HepG2 (cell line): ENCODE measurements around the gene CRHR1. TPM values are rescaled to one million over a fixed set of nuclear protein-coding genes. Genes with fewer than 3 reads are reported as not detected.

ENCODE experiments used
- ATAC-seq: fragments of 200-7000 bp; cut with Tn5 transposase; 3 replicates; pipeline ENCODE4 v1.9.1; 2020; ENCODE audit warnings: mild to moderate bottlenecking, moderate library complexity
- BruUV-seq: library from RNA; stranded (reverse); fragments of 400-500 nt; replicated peaks from 2 replicates; lab custom pipeline; 2021; lab: Mats Ljungman, UMichigan
- CTCF ChIA-PET: fragments of 300-600 bp; formaldehyde crosslinking; extraction: SDS; loops from one replicate; lab custom pipeline; 2021; ENCODE audit warnings: low total read pairs, inconsistent platforms, low intra/inter-chr PET ratio; lab: Yijun Ruan, JAX
- POLR2A ChIA-PET: fragments of 350-600 bp; sonication (Branson Sonifier 250); formaldehyde crosslinking; loops from one replicate; lab custom pipeline; 2020; ENCODE audit warnings: antibody characterized with exemption, inconsistent platforms; lab: Yijun Ruan, JAX
- DNase-seq: peaks from one replicate; pipeline ENCODE4 v3.0.0-alpha.2; 2015; ENCODE audit warnings: low spot score
- FAIRE-seq: peaks from 3 replicates; lab custom pipeline; 2011; peaks lifted over from hg19 to GRCh38; lab: Jason Lieb, UNC
- H2AFZ ChIP-seq: one replicate; pipeline ENCODE4 v1.6.1; 2011; ENCODE audit warnings: low read length, inconsistent platforms
- H3K27ac ChIP-seq: fragments of 300-600 bp; 3 replicates; pipeline ENCODE4 v1.8.0; 2011; ENCODE audit warnings: mixed run types, mild to moderate bottlenecking, mixed read lengths, low read length, inconsistent platforms; ENCODE audit not compliant: insufficient read depth; ENCODE audit errors: extremely low read length
- H3K27me3 ChIP-seq, 2 experiments: fragments of 200-600 bp in 1 of 2; 2 replicates in 1 of 2; 3 replicates in 1 of 2; pipeline versions ENCODE4 v1.6.0 to v1.8.0; 2011; ENCODE audit warnings: low read length in 2 of 2, mild to moderate bottlenecking in 2 of 2, moderate library complexity in 2 of 2, inconsistent platforms in 1 of 2; ENCODE audit not compliant: insufficient read depth in 2 of 2, control insufficient read depth in 1 of 2
- H3K36me3 ChIP-seq, 2 experiments: fragments of 200-600 bp in 1 of 2; replicated peaks in 1 of 2; 2 replicates in 1 of 2; 3 replicates in 1 of 2; pipeline versions ENCODE4 v1.5.1 to v1.8.0; 2011; ENCODE audit warnings: low read length in 2 of 2, inconsistent platforms in 1 of 2; ENCODE audit not compliant: insufficient read depth in 2 of 2, control insufficient read depth in 1 of 2
- H3K4me1 ChIP-seq: 2 replicates; pipeline ENCODE4 v1.5.1; 2012; ENCODE audit warnings: low read length, inconsistent platforms; ENCODE audit not compliant: insufficient read depth
- H3K4me2 ChIP-seq: 2 replicates; pipeline ENCODE4 v1.6.0; 2011; ENCODE audit warnings: low read depth, low read length, inconsistent platforms
- H3K4me3 ChIP-seq, 3 experiments: fragments of 200-600 bp in 1 of 3; sonication (generic), shearing (Covaris generic) in 1 of 3; replicated peaks in 1 of 3; 2 replicates each; pipeline ENCODE4 v1.5.1; 2011 to 2016; ENCODE audit warnings: low read length in 3 of 3, inconsistent platforms in 2 of 3, low read depth in 2 of 3, mild to moderate bottlenecking in 2 of 3, control low read depth in 1 of 3, mixed read lengths in 1 of 3; ENCODE audit not compliant: insufficient read depth in 1 of 3
- H3K79me2 ChIP-seq: one replicate; pipeline ENCODE4 v1.6.1; 2011; ENCODE audit warnings: low read length, inconsistent platforms; ENCODE audit not compliant: insufficient read depth
- H3K9ac ChIP-seq: 2 replicates; pipeline ENCODE4 v1.6.0; 2011; ENCODE audit warnings: mild to moderate bottlenecking, low read depth, low read length, inconsistent platforms; ENCODE audit not compliant: insufficient read depth
- H3K9me3 ChIP-seq: 2 replicates; pipeline ENCODE4 v1.5.1; 2012; ENCODE audit warnings: mild to moderate bottlenecking, low read length
- H4K20me1 ChIP-seq: 2 replicates; pipeline ENCODE4 v1.6.0; 2011; ENCODE audit warnings: inconsistent platforms, mild to moderate bottlenecking, low read length, moderate library complexity; ENCODE audit not compliant: insufficient read depth
- ARHGAP35 ChIP-seq: sonication (generic); formaldehyde crosslinking; IDR thresholded peaks from 2 replicates; pipeline ENCODE4 v1.9.0; 2022; ENCODE audit warnings: mild to moderate bottlenecking, inconsistent platforms, moderate library complexity, missing genetic modification reagents, borderline replicate concordance
- ATF4 ChIP-seq, 2 experiments: fragments of 450-650 bp in 1 of 2; sonication (generic) in 1 of 2; formaldehyde crosslinking; IDR thresholded peaks; 2 replicates each; pipeline versions ENCODE4 v1.5.0 to v1.8.0; 2020 to 2022; ENCODE audit warnings: mild to moderate bottlenecking in 1 of 2, missing genetic modification reagents in 1 of 2
- DMTF1 ChIP-seq: sonication (generic); formaldehyde crosslinking; IDR thresholded peaks from 2 replicates; pipeline ENCODE4 v1.4.0; 2020; ENCODE audit warnings: mild to moderate bottlenecking, missing genetic modification reagents
- IKZF1 ChIP-seq: fragments of 450-650 bp; IDR thresholded peaks from 2 replicates; pipeline ENCODE4 v1.7.1; 2016
- JUNB ChIP-seq: sonication (generic); formaldehyde crosslinking; IDR thresholded peaks from 2 replicates; pipeline ENCODE4 v1.8.0; 2022; ENCODE audit warnings: missing genetic modification reagents, mild to moderate bottlenecking, borderline replicate concordance
- MXD1 ChIP-seq: sonication (generic); formaldehyde crosslinking; IDR thresholded peaks from 2 replicates; pipeline ENCODE4 v1.4.0; 2020; ENCODE audit warnings: mild to moderate bottlenecking, missing genetic modification reagents
- NPAS2 ChIP-seq: sonication (generic); formaldehyde crosslinking; IDR thresholded peaks from 2 replicates; pipeline ENCODE4 v1.8.0; 2022; ENCODE audit warnings: mild to moderate bottlenecking, missing genetic modification reagents, borderline replicate concordance
- NR2C2 ChIP-seq: sonication (generic); formaldehyde crosslinking; IDR thresholded peaks from 2 replicates; pipeline ENCODE4 v1.4.0; 2020; ENCODE audit warnings: missing genetic modification reagents, mild to moderate bottlenecking, moderate library complexity, borderline replicate concordance
- SMAD9 ChIP-seq: sonication (generic); formaldehyde crosslinking; IDR thresholded peaks from 2 replicates; pipeline ENCODE4 v1.5.1; 2020; ENCODE audit warnings: mild to moderate bottlenecking, missing genetic modification reagents
- ZNF33A ChIP-seq: sonication (generic); formaldehyde crosslinking; IDR thresholded peaks from 2 replicates; pipeline ENCODE4 v1.5.1; 2020; ENCODE audit warnings: missing genetic modification reagents, mild to moderate bottlenecking, moderate library complexity, borderline replicate concordance
- ZNF564 ChIP-seq: sonication (generic); formaldehyde crosslinking; IDR thresholded peaks from 2 replicates; pipeline ENCODE4 v1.8.1; 2023; ENCODE audit warnings: mild to moderate bottlenecking, missing genetic modification reagents
- ZNF597 ChIP-seq: sonication (generic); formaldehyde crosslinking; IDR thresholded peaks from 2 replicates; pipeline ENCODE4 v1.5.0; 2020; ENCODE audit warnings: missing genetic modification reagents
- ZNF770 ChIP-seq: sonication (generic); formaldehyde crosslinking; IDR thresholded peaks from 2 replicates; pipeline ENCODE4 v1.5.0; 2020; ENCODE audit warnings: mild to moderate bottlenecking, missing genetic modification reagents
- ZNF788 ChIP-seq: sonication (generic); formaldehyde crosslinking; IDR thresholded peaks from 2 replicates; pipeline ENCODE4 v1.5.0; 2020; ENCODE audit warnings: mild to moderate bottlenecking, missing genetic modification reagents, borderline replicate concordance
- WGBS: methylation state at CpG from one replicate; pipeline ENCODE4 v1.1.6; 2017; ENCODE audit warnings: low lambda C conversion rate; 5-methylcytosine and 5-hydroxymethylcytosine counted together
- in situ Hi-C: cut with HindIII; loops from 2 replicates; pipeline ENCODE4 v1.10.0; 2017; ENCODE audit warnings: low pct_unique_long_range_greater_than_20kb; ENCODE audit not compliant: extremely low pct_ligation_motif_present
- intact Hi-C: fragments of 100-400 bp; cut with micrococcal nuclease; formaldehyde crosslinking; loops from one replicate; pipeline ENCODE4 v1.10.0; 2022; ENCODE audit not compliant: unreplicated experiment
- polyA plus RNA-seq, 8 experiments: library from polyadenylated mRNA; depleted of rRNA in 3 of 8; stranded (reverse) in 7 of 8; unstranded in 1 of 8; fragments of >200 nt; fragmentation: Illumina TruSeq in 4 of 8; extraction: Trizol in 4 of 8; gene quantifications; 2 replicates each; pipeline versions ENCODE4 v1.2.1 to v1.2.3, GENCODE V29; 2011 to 2016; ENCODE audit warnings: low read depth in 4 of 8, missing spikeins in 1 of 8, mixed read lengths in 1 of 8; ENCODE audit not compliant: insufficient read depth in 1 of 8
- total RNA-seq, 5 experiments: library from RNA; depleted of rRNA; stranded (reverse); fragments of >200 nt; fragmentation: Illumina TruSeq; extraction: Trizol; gene quantifications; 2 replicates each; pipeline ENCODE4 v1.2.3, GENCODE V29; 2016; ENCODE audit warnings: low read depth in 1 of 5

The CRHR1 gene
- total and polyA plus RNA-seq, 2 of the 13 experiments (the other 11 are each of a cell fraction or from before 2014, with no cell fraction given) = not detected

GRCh38 chr17:45846223-45846622 lies 62.1 kb downstream of the CRHR1 start (continued):
- TF ChIP-seq MXD1 (CRISPR knock-in tag) = no peak
- no peak for TF ChIP-seq NPAS2 (CRISPR knock-in tag)
- TF ChIP-seq ZNF564 = no peak
- TF ChIP-seq ZNF770 (CRISPR knock-in tag) = no peak
- no peak for TF ChIP-seq DMTF1

GRCh38 chr17:45846646-45847045 lies 62.5 kb downstream of the CRHR1 start:
- WGBS = 7% methylated on average over 9 of the region's 9 CpGs
- no peaks in the 10 kb centered on the region for H3K4me1 ChIP-seq

More at GRCh38 chr17:45846646-45847045, 62.5 kb downstream of the CRHR1 start:
- BruUV-seq = no TSS peak
- H3K4me3 ChIP-seq = no peak overlapping the region
- H3K79me2 ChIP-seq = no peaks in the 10 kb centered on the region
- H4K20me1 ChIP-seq = no peaks in the 10 kb centered on the region
- FAIRE-seq (no peak), DNase-seq (no peak), ATAC-seq (no peak)
- H3K9ac ChIP-seq = no peak overlapping the region
- CTCF ChIA-PET = no interaction called here
- intact Hi-C loops = no loop called here
- no peaks in the 10 kb centered on the region for H3K36me3 ChIP-seq
- no peaks in the 10 kb centered on the region for H3K9me3 ChIP-seq
- no peak overlapping the region for H3K4me2 ChIP-seq
- TF ChIP-seq SMAD9 = no peak
- TF ChIP-seq JUNB (CRISPR knock-in tag) = no peak
- no peak for TF ChIP-seq ZNF597 (CRISPR knock-in tag)
- TF ChIP-seq IKZF1 = no peak
- TF ChIP-seq ATF4 (CRISPR knock-in tag; IDR thresholded peaks at IDR 0.05) = no peak
- no peak for TF ChIP-seq ZNF788 (CRISPR knock-in tag)
- no peak for TF ChIP-seq NR2C2
- no peak for TF ChIP-seq ZNF33A (CRISPR knock-in tag)
- no peak for TF ChIP-seq ARHGAP35 (CRISPR knock-in tag)
- H2AFZ ChIP-seq = no peak overlapping the region
- peaks cover 18 to 95% of the 10 kb centered on the region in 2 experiments; a peak in 4 of 5 replicates for H3K27me3 ChIP-seq
- in situ Hi-C loops = no loop called here
- POLR2A ChIA-PET = no interaction called here
- no peak overlapping the region for H3K27ac ChIP-seq
